HepG2 (cell line): ENCODE data around the gene MAP3K19. TPM values are rescaled to one million over a fixed set of nuclear protein-coding genes. Genes with fewer than 3 reads are reported as not detected.

Experiments used
- ATF7-NPFF ChIP-seq: sonication (generic); formaldehyde crosslinking; IDR thresholded peaks from 2 replicates; pipeline ENCODE4 v1.8.1; 2023; ENCODE audit warnings: mild to moderate bottlenecking, low read depth, missing genetic modification reagents, moderate library complexity
- BRD4 ChIP-seq: sonication (generic); formaldehyde crosslinking; IDR thresholded peaks from 2 replicates; pipeline ENCODE4 v1.4.0; 2020; ENCODE audit warnings: missing genetic modification reagents
- ELF1 ChIP-seq: sonication (generic); formaldehyde crosslinking; IDR thresholded peaks from 2 replicates; pipeline ENCODE4 v1.4.0; 2020; ENCODE audit warnings: missing genetic modification reagents
- GATAD1 ChIP-seq: IDR thresholded peaks from 2 replicates; pipeline ENCODE4 v1.6.1; 2016; ENCODE audit warnings: missing genetic modification reagents, missing compliant biosample characterization
- GTF3A ChIP-seq: sonication (generic); formaldehyde crosslinking; conservative IDR thresholded peaks from 2 replicates; pipeline ENCODE4 v1.4.0; 2020; ENCODE audit warnings: mild to moderate bottlenecking, missing genetic modification reagents
- JARID2 ChIP-seq: sonication (generic); formaldehyde crosslinking; IDR thresholded peaks from 2 replicates; pipeline ENCODE4 v1.8.1; 2023; ENCODE audit warnings: missing genetic modification reagents, inconsistent platforms; ENCODE audit not compliant: insufficient replicate concordance
- MATR3 ChIP-seq: sonication (generic); formaldehyde crosslinking; IDR thresholded peaks from 2 replicates; pipeline ENCODE4 v1.4.0; 2020; ENCODE audit warnings: missing genetic modification reagents
- MBD4 ChIP-seq: IDR thresholded peaks from 2 replicates; pipeline ENCODE4 v1.6.1; 2012; ENCODE audit warnings: low read length, inconsistent platforms, borderline replicate concordance
- RBM22 ChIP-seq: fragments of 200-400 bp; formaldehyde crosslinking; optimal IDR thresholded peaks from 2 replicates; pipeline ENCODE3; 2017; ENCODE audit warnings: mild to moderate bottlenecking, low read length, moderate library complexity
- SOX13 ChIP-seq, 3 experiments: fragments of 450-650 bp in 1 of 3; sonication (generic) in 1 of 3; formaldehyde crosslinking in 1 of 3; IDR thresholded peaks in 2 of 3; conservative IDR thresholded peaks in 1 of 3; 2 replicates each; pipeline versions ENCODE4 v1.5.0 to v1.6.1; 2016 to 2020; ENCODE audit warnings: antibody characterized with exemption in 1 of 3, mild to moderate bottlenecking in 1 of 3, missing compliant biosample characterization in 1 of 3, missing genetic modification reagents in 1 of 3, moderate library complexity in 1 of 3
- SOX6 ChIP-seq, 2 experiments: fragments of 450-650 bp in 1 of 2; sonication (generic) in 1 of 2; formaldehyde crosslinking in 1 of 2; IDR thresholded peaks; 2 replicates each; pipeline versions ENCODE4 v1.4.0 to v1.6.1; 2017 to 2020; ENCODE audit warnings: antibody characterized with exemption in 1 of 2, mild to moderate bottlenecking in 1 of 2, missing genetic modification reagents in 1 of 2
- ZNF121 ChIP-seq: sonication (generic); formaldehyde crosslinking; IDR thresholded peaks from 2 replicates; pipeline ENCODE4 v1.5.0; 2020; ENCODE audit warnings: mild to moderate bottlenecking, missing genetic modification reagents
- ZNF33B ChIP-seq: sonication (generic); formaldehyde crosslinking; IDR thresholded peaks from 2 replicates; pipeline ENCODE4 v1.5.1; 2020; ENCODE audit warnings: mild to moderate bottlenecking, missing genetic modification reagents
- ZNF431 ChIP-seq: sonication (generic); formaldehyde crosslinking; IDR thresholded peaks from 2 replicates; pipeline ENCODE4 v1.9.0; 2022; ENCODE audit warnings: missing genetic modification reagents, low read depth, mild to moderate bottlenecking, borderline replicate concordance
- ZNF496 ChIP-seq: sonication (generic); formaldehyde crosslinking; IDR thresholded peaks from 2 replicates; pipeline ENCODE4 v1.8.1; 2023; ENCODE audit warnings: mild to moderate bottlenecking, moderate library complexity, missing genetic modification reagents; ENCODE audit not compliant: insufficient replicate concordance
- ZNF616 ChIP-seq: sonication (generic); formaldehyde crosslinking; IDR thresholded peaks from 2 replicates; pipeline ENCODE4 v1.5.0; 2020; ENCODE audit warnings: low read depth, mild to moderate bottlenecking, missing genetic modification reagents
- ZNF672 ChIP-seq: sonication (generic); formaldehyde crosslinking; IDR thresholded peaks from 2 replicates; pipeline ENCODE4 v1.8.1; 2022; ENCODE audit warnings: missing genetic modification reagents
- ZNF674 ChIP-seq: sonication (generic); formaldehyde crosslinking; IDR thresholded peaks from 2 replicates; pipeline ENCODE4 v1.5.0; 2020; ENCODE audit warnings: low read depth, mild to moderate bottlenecking, missing genetic modification reagents
- polyA plus RNA-seq, 8 experiments: library from polyadenylated mRNA; depleted of rRNA in 3 of 8; stranded (reverse) in 7 of 8; unstranded in 1 of 8; fragments of >200 nt; fragmentation: Illumina TruSeq in 4 of 8; extraction: Trizol in 4 of 8; gene quantifications; 2 replicates each; pipeline versions ENCODE4 v1.2.1 to v1.2.3, GENCODE V29; 2011 to 2016; ENCODE audit warnings: low read depth in 4 of 8, missing spikeins in 1 of 8, mixed read lengths in 1 of 8; ENCODE audit not compliant: insufficient read depth in 1 of 8
- total RNA-seq, 5 experiments: library from RNA; depleted of rRNA; stranded (reverse); fragments of >200 nt; fragmentation: Illumina TruSeq; extraction: Trizol; gene quantifications; 2 replicates each; pipeline ENCODE4 v1.2.3, GENCODE V29; 2016; ENCODE audit warnings: low read depth in 1 of 5
- TF ChIP-seq, protein P1 (sequence below): sonication (generic); formaldehyde crosslinking; IDR thresholded peaks from 2 replicates; pipeline ENCODE4 v1.4.0; 2020; ENCODE audit warnings: missing genetic modification reagents
- TF ChIP-seq, protein P2 (sequence below): sonication (generic); formaldehyde crosslinking; IDR thresholded peaks from 2 replicates; pipeline ENCODE4 v1.5.0; 2020; ENCODE audit warnings: missing genetic modification reagents, mild to moderate bottlenecking, borderline replicate concordance
- TF ChIP-seq, protein P3 (sequence below): sonication (generic); formaldehyde crosslinking; IDR thresholded peaks from 2 replicates; pipeline ENCODE4 v1.5.0; 2020; ENCODE audit warnings: missing genetic modification reagents

The MAP3K19 gene
- total and polyA plus RNA-seq, 2 of the 13 experiments (the other 11 are each of a cell fraction or from before 2014, with no cell fraction given), result not detected

DNA sequence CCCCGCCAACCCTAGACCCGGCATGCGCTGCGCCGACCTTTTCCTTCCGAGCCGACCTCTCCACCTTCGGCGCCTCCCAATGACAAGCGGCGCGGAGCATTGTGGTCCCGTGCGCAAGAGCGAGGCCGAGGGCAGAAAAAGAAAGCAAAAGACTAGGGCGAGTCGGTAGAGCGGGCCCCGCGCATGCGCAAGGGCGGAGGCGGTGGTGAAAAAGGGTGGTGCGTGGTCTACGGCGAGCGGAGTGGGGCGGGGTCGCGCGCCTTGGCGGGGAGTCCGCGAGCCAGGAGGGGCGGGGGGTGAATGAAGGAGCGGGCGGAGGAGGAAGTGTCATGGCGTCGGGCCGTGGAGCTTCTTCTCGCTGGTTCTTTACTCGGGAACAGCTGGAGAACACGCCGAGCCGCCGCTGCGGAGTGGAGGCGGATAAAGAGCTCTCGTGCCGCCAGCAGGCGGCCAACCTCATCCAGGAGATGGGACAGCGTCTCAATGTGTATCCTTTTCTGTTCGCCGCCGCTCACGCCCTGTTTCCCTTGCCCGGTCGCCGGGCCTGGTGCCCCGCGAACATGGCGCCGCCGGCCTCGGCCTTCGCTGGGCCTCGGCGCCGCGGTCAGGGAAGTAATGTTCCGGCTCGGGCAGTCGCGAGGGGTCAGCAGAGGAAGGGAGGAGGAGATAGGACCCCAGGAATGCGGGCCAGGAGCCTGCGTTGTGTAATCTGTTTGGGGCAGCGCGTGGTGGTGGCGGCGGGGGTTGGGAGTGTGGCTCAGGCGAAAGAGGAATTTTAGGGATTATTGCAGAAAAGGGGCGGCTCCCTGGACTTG is 128.5 kb downstream of the MAP3K19 start, which contains the start of gene CCNT2 (continued):
- TF ChIP-seq MATR3 (CRISPR knock-in tag), result no peak
- TF ChIP-seq SOX13 (IDR thresholded peaks at IDR 0.05), result no peak; the same call in 1 of the 2 replicates
- TF ChIP-seq SOX13 (CRISPR knock-in tag; conservative IDR thresholded peaks at IDR 0.05 in 1 of 2, IDR thresholded peaks at IDR 0.05 in 1 of 2), result peak in 1 of 2 experiments; percentile 29; a peak in 1 of 4 replicates
- no peak; the same call in 1 of the 2 replicates for TF ChIP-seq ZNF431
- peak; percentile 89; the same call in 1 of the 2 replicates for TF ChIP-seq GTF3A (CRISPR knock-in tag)
- no peak for TF ChIP-seq SOX6 (IDR thresholded peaks at IDR 0.05)
- TF ChIP-seq SOX6 (CRISPR knock-in tag; IDR thresholded peaks at IDR 0.05), result peak; percentile 54
- TF ChIP-seq, protein P1, sequence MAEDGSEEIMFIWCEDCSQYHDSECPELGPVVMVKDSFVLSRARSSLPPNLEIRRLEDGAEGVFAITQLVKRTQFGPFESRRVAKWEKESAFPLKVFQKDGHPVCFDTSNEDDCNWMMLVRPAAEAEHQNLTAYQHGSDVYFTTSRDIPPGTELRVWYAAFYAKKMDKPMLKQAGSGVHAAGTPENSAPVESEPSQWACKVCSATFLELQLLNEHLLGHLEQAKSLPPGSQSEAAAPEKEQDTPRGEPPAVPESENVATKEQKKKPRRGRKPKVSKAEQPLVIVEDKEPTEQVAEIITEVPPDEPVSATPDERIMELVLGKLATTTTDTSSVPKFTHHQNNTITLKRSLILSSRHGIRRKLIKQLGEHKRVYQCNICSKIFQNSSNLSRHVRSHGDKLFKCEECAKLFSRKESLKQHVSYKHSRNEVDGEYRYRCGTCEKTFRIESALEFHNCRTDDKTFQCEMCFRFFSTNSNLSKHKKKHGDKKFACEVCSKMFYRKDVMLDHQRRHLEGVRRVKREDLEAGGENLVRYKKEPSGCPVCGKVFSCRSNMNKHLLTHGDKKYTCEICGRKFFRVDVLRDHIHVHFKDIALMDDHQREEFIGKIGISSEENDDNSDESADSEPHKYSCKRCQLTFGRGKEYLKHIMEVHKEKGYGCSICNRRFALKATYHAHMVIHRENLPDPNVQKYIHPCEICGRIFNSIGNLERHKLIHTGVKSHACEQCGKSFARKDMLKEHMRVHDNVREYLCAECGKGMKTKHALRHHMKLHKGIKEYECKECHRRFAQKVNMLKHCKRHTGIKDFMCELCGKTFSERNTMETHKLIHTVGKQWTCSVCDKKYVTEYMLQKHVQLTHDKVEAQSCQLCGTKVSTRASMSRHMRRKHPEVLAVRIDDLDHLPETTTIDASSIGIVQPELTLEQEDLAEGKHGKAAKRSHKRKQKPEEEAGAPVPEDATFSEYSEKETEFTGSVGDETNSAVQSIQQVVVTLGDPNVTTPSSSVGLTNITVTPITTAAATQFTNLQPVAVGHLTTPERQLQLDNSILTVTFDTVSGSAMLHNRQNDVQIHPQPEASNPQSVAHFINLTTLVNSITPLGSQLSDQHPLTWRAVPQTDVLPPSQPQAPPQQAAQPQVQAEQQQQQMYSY, result no peak
- TF ChIP-seq ZNF616 (CRISPR knock-in tag), result no peak
- TF ChIP-seq, protein P2, sequence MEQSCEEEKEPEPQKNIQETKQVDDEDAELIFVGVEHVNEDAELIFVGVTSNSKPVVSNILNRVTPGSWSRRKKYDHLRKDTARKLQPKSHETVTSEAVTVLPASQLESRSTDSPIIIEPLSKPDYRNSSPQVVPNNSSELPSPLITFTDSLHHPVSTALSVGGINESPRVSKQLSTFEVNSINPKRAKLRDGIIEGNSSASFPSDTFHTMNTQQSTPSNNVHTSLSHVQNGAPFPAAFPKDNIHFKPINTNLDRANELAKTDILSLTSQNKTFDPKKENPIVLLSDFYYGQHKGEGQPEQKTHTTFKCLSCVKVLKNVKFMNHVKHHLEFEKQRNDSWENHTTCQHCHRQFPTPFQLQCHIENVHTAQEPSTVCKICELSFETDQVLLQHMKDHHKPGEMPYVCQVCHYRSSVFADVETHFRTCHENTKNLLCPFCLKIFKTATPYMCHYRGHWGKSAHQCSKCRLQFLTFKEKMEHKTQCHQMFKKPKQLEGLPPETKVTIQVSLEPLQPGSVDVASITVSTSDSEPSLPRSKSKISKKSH (CRISPR knock-in tag), result peak; percentile 84
- TF ChIP-seq ZNF33B, result no peak
- TF ChIP-seq, protein P3, sequence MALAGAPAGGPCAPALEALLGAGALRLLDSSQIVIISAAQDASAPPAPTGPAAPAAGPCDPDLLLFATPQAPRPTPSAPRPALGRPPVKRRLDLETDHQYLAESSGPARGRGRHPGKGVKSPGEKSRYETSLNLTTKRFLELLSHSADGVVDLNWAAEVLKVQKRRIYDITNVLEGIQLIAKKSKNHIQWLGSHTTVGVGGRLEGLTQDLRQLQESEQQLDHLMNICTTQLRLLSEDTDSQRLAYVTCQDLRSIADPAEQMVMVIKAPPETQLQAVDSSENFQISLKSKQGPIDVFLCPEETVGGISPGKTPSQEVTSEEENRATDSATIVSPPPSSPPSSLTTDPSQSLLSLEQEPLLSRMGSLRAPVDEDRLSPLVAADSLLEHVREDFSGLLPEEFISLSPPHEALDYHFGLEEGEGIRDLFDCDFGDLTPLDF (CRISPR knock-in tag), result peak; percentile 94
- no peak for TF ChIP-seq MBD4
- no peak for TF ChIP-seq JARID2 (CRISPR knock-in tag)
- no peak for TF ChIP-seq ZNF672
- TF ChIP-seq ATF7-NPFF (CRISPR knock-in tag), result no peak; the same call in 1 of the 2 replicates
- no peak for TF ChIP-seq ZNF674 (CRISPR knock-in tag)
- no peak for TF ChIP-seq ZNF496 (CRISPR knock-in tag)
- TF ChIP-seq ZNF121, result peak; percentile 28; the same call in 1 of the 2 replicates
- TF ChIP-seq BRD4 (CRISPR knock-in tag), result peak; percentile 98
- TF ChIP-seq RBM22, result peak; percentile 19
- peak; percentile 83 for TF ChIP-seq ELF1 (CRISPR knock-in tag)
- peak; percentile 93 for TF ChIP-seq GATAD1 (CRISPR knock-in tag)
